Keratinocyte (primary cell): Measurements from ENCODE around the gene TSPAN1. TPM values are rescaled to one million over a fixed set of nuclear protein-coding genes. Genes with fewer than 3 reads are reported as not detected.

Experiments used
- DNase-seq: peaks from one replicate; pipeline ENCODE4 v3.0.0-alpha.2; 2011; ENCODE audit warnings: low read depth, missing footprints, low spot score
- FAIRE-seq: peaks from 2 replicates; lab custom pipeline; 2011; peaks lifted over from hg19 to GRCh38; lab: Jason Lieb, UNC
- H2AFZ ChIP-seq: 2 replicates; pipeline ENCODE4 v1.6.0; 2012; ENCODE audit warnings: low read length, control low read depth, inconsistent platforms; ENCODE audit not compliant: control insufficient read depth
- H3K27ac ChIP-seq: 2 replicates; pipeline ENCODE4 v1.5.1; 2011; ENCODE audit warnings: low read length; ENCODE audit not compliant: control insufficient read depth, insufficient read depth
- H3K27me3 ChIP-seq: 3 replicates; pipeline ENCODE4 v1.6.0; 2011; ENCODE audit warnings: low read length; ENCODE audit not compliant: control insufficient read depth, insufficient read depth; ENCODE audit errors: extremely low read depth
- H3K36me3 ChIP-seq, 2 experiments: 2 replicates in 1 of 2; 3 replicates in 1 of 2; pipeline ENCODE4 v1.5.1; 2011; ENCODE audit warnings: low read length in 2 of 2, mild to moderate bottlenecking in 1 of 2; ENCODE audit not compliant: control insufficient read depth in 2 of 2, insufficient read depth in 2 of 2; ENCODE audit errors: extremely low read depth in 1 of 2
- H3K4me1 ChIP-seq: 3 replicates; pipeline ENCODE4 v1.5.1; 2011; ENCODE audit warnings: low read length; ENCODE audit not compliant: control insufficient read depth, insufficient read depth; ENCODE audit errors: extremely low read depth
- H3K4me2 ChIP-seq: 3 replicates; pipeline ENCODE4 v1.6.0; 2011; ENCODE audit warnings: low read depth, low read length; ENCODE audit not compliant: control insufficient read depth, insufficient read depth; ENCODE audit errors: extremely low read depth
- H3K4me3 ChIP-seq, 3 experiments: fragments of 200-600 bp in 1 of 3; sonication (generic) in 1 of 3; 2 replicates in 2 of 3; 3 replicates in 1 of 3; pipeline ENCODE4 v1.5.1; 2011 to 2016; ENCODE audit warnings: low read length in 3 of 3, mild to moderate bottlenecking in 3 of 3, control low read depth in 2 of 3, inconsistent platforms in 1 of 3, low read depth in 1 of 3, mixed read lengths in 1 of 3, mixed run types in 1 of 3, moderate library complexity in 1 of 3; ENCODE audit not compliant: control insufficient read depth in 2 of 3, insufficient read depth in 2 of 3; ENCODE audit errors: extremely low read depth in 1 of 3
- H3K79me2 ChIP-seq: 2 replicates; pipeline ENCODE4 v1.6.0; 2012; ENCODE audit warnings: low read length; ENCODE audit not compliant: control insufficient read depth, insufficient read depth
- H3K9ac ChIP-seq: 3 replicates; pipeline ENCODE4 v1.6.0; 2011; ENCODE audit warnings: low read length; ENCODE audit not compliant: control insufficient read depth, insufficient read depth; ENCODE audit errors: extremely low read depth
- H3K9me1 ChIP-seq: 3 replicates; pipeline ENCODE4 v1.6.0; 2011; ENCODE audit warnings: low read length; ENCODE audit not compliant: control insufficient read depth, insufficient read depth; ENCODE audit errors: extremely low read depth
- H3K9me3 ChIP-seq: 2 replicates; pipeline ENCODE4 v1.5.1; 2012; ENCODE audit warnings: low read depth, low read length; ENCODE audit not compliant: control insufficient read depth
- H4K20me1 ChIP-seq: 3 replicates; pipeline ENCODE4 v1.6.0; 2011; ENCODE audit warnings: low read length; ENCODE audit not compliant: control insufficient read depth, insufficient read depth; ENCODE audit errors: extremely low read depth
- EZH2 ChIP-seq: IDR thresholded peaks from one replicate; pipeline ENCODE4 v1.6.1; 2012; ENCODE audit warnings: inconsistent platforms, mild to moderate bottlenecking, low read length, moderate library complexity
- dilution Hi-C: fragments of 300-500 bp; cut with MboI; formaldehyde crosslinking; loops from one replicate; pipeline ENCODE4 v1.7.0; 2020; ENCODE audit warnings: low sequenced_read_pairs; ENCODE audit not compliant: extremely low pct_ligation_motif_present
- polyA plus RNA-seq, 5 experiments: library from polyadenylated mRNA; depleted of rRNA in 3 of 5; stranded (reverse) in 3 of 5; stranded (forward) in 1 of 5; unstranded in 1 of 5; fragments of >200 nt; gene quantifications; 1 replicate in 1 of 5; 2 replicates in 3 of 5; 3 replicates in 1 of 5; pipeline versions ENCODE4 v1.2.1 to v1.2.3, GENCODE V29; 2011 to 2012; ENCODE audit warnings: missing spikeins in 2 of 5, low read depth in 1 of 5, low replicate concordance in 1 of 5
- TF ChIP-seq, protein P1 (sequence below), 3 experiments: IDR thresholded peaks in 1 of 3; conservative IDR thresholded peaks in 1 of 3; optimal IDR thresholded peaks in 1 of 3; 2 replicates in 2 of 3; 3 replicates in 1 of 3; pipeline versions ENCODE3 to v1.5.1; 2011; ENCODE audit warnings: low read length in 3 of 3, mild to moderate bottlenecking in 3 of 3, moderate library complexity in 2 of 3, control low read depth in 1 of 3, inconsistent platforms in 1 of 3; ENCODE audit not compliant: insufficient read depth in 2 of 3; ENCODE audit errors: extremely low read depth in 1 of 3

The TSPAN1 gene
- polyA plus RNA-seq, 1 donor (not counting 4 experiments of a cell fraction or from before 2014, with no cell fraction given) = 312 TPM

DNA sequence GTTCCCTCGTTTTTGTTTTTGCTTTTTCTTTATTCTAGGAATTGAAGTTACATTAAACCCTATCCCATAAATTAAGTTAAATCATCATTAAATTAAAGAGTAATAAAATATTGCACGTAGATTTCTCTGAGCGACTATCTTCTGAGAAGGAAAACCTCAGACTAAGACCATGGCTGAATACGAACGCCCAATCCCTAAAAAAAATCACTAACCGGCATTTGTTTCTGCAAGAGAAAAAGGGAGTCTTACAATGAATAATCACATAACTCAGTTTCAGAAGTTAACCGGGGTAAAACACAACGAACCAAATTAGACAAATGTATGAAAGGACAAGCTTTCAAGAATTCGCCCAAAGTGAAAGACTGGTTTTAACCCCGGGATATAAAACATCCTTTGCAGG, 43.8 kb upstream of the TSPAN1 start:
- H3K27ac ChIP-seq = no peak overlapping the region
- H3K36me3 ChIP-seq = no peaks in the 10 kb centered on the region
- H3K4me3 ChIP-seq = peak overlapping the region; percentile 58 to 64 (median 59)
- DNase-seq (no peak), FAIRE-seq (no peak)
- no peaks in the 10 kb centered on the region for H3K9me3 ChIP-seq
- dilution Hi-C loops = no loop called here
- H3K4me2 ChIP-seq = peak overlapping the region; percentile 96
- H4K20me1 ChIP-seq = no peaks in the 10 kb centered on the region
- H3K9ac ChIP-seq = peak overlapping the region; percentile 34
- peaks cover 5% of the 10 kb centered on the region for H3K27me3 ChIP-seq
- TF ChIP-seq, protein P1, sequence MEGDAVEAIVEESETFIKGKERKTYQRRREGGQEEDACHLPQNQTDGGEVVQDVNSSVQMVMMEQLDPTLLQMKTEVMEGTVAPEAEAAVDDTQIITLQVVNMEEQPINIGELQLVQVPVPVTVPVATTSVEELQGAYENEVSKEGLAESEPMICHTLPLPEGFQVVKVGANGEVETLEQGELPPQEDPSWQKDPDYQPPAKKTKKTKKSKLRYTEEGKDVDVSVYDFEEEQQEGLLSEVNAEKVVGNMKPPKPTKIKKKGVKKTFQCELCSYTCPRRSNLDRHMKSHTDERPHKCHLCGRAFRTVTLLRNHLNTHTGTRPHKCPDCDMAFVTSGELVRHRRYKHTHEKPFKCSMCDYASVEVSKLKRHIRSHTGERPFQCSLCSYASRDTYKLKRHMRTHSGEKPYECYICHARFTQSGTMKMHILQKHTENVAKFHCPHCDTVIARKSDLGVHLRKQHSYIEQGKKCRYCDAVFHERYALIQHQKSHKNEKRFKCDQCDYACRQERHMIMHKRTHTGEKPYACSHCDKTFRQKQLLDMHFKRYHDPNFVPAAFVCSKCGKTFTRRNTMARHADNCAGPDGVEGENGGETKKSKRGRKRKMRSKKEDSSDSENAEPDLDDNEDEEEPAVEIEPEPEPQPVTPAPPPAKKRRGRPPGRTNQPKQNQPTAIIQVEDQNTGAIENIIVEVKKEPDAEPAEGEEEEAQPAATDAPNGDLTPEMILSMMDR (optimal IDR thresholded peaks at IDR 0.05 in 1 of 3, IDR thresholded peaks at IDR 0.05 in 1 of 3, conservative IDR thresholded peaks at IDR 0.05 in 1 of 3; ENCODE audit: extremely low read depth in 1 of 3, insufficient read depth in 2 of 3, low read length in 3 of 3) = no peak
- TF ChIP-seq EZH2 = no peak
- H3K9me1 ChIP-seq = no peaks in the 10 kb centered on the region
- no peak overlapping the region for H2AFZ ChIP-seq
- H3K79me2 ChIP-seq = no peaks in the 10 kb centered on the region
- peaks cover 15% of the 10 kb centered on the region for H3K4me1 ChIP-seq

DNA sequence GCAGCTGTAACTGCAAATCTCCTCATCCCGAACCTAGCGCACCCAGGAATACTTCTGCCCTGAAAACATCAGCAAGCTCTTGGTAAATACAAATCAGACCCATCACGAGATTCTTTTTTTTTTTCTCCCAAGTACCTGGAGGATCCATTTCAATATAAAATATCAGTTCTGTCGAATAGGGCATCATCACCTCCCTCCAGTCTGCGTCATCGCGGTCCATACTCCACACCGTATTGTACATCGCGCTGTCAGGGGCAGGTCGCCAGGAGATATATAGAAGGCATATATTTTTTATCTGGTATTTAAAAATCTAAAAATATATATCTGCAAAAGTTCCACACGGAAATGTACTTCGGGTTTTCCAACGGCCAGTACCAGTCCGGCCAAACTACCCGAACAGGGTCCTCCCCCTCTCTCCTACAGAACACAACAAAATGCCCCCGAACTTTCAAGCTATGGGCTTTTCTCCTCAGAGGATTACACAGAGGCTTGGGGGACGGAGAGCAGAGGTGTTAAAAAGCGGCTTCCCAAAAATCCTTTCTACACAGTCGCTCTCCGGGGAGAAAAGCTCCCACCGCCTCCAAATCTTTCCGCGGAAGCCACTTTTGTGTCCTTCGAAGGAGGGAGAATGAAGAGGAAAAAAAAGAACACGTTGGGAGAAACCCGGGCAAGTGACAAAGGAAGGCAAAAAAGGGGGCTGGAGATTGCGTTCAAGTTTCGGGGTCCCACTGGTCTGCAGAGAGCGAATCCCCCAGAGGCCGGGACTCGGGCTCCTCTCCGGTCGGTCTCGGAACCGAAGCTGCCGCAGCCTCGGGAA, 43.0 kb upstream of the TSPAN1 start:
- Histone ChIP-seq H3K9me1 (no peaks in the 10 kb centered on the region), H3K79me2 (no peaks in the 10 kb centered on the region), H3K27ac (peak overlapping the region; percentile 91), H3K4me3 (peak overlapping the region; percentile 64 to 95 (median 85)), H4K20me1 (no peaks in the 10 kb centered on the region), H3K9me3 (no peaks in the 10 kb centered on the region), H2AFZ (peak overlapping the region; percentile 97), H3K9ac (peak overlapping the region; percentile 88), H3K4me1 (peaks cover 15% of the 10 kb centered on the region), H3K36me3 (no peaks in the 10 kb centered on the region), H3K27me3 (peaks cover 5% of the 10 kb centered on the region), H3K4me2 (peak overlapping the region; percentile 96)
- dilution Hi-C loops = no loop called here
- FAIRE-seq (peak; percentile 26), DNase-seq (no peak)
- TF ChIP-seq, protein P1 (optimal IDR thresholded peaks at IDR 0.05 in 1 of 3, IDR thresholded peaks at IDR 0.05 in 1 of 3, conservative IDR thresholded peaks at IDR 0.05 in 1 of 3; ENCODE audit: extremely low read depth in 1 of 3, insufficient read depth in 2 of 3, low read length in 3 of 3) = no peak
- TF ChIP-seq EZH2 = no peak
